HG03280 (cell line): Measurements from ENCODE around the gene FTO.

Source experiments
- ATAC-seq: cut with Tn5 transposase; IDR thresholded peaks from one replicate; pipeline ENCODE4 v1.9.1; 2021; ENCODE audit warnings: mild to moderate bottlenecking, moderate library complexity; ENCODE audit not compliant: unreplicated experiment

The FTO gene

DNA sequence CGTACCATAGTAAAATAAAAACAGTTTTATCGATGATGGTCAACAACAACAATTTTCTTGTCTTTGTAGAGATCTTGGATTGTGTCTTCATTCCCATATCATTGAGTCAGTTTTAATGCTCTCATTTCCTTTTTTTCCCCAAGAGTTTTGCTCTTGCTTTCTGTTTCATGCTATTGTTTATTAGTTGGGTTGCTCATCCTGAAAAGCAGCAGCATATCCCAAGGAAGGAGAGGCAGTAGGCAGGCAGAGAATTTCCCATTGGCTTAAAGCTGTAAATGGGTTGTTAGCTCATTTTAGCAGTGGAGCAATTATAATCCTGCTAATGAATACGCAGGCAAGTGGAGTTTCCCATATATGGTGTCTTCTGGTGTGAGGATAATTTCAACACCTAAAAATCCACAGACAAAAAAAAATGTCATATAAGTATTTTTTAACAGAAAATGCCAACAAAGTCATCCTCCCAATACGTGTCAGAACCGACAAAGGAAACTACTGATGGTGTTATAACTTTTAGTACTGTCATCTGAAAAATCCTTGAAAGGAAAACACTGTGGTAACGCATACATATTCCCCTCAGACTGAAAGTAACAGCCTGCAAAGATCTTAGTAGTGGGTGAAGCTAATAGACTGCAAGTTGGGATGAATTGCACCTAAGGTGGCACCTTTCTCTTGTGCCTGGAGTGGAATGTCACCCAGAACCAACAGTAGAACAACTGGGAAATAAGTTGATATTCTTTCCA is 218.3 kb downstream of the FTO start:
- ATAC-seq = no peak

DNA sequence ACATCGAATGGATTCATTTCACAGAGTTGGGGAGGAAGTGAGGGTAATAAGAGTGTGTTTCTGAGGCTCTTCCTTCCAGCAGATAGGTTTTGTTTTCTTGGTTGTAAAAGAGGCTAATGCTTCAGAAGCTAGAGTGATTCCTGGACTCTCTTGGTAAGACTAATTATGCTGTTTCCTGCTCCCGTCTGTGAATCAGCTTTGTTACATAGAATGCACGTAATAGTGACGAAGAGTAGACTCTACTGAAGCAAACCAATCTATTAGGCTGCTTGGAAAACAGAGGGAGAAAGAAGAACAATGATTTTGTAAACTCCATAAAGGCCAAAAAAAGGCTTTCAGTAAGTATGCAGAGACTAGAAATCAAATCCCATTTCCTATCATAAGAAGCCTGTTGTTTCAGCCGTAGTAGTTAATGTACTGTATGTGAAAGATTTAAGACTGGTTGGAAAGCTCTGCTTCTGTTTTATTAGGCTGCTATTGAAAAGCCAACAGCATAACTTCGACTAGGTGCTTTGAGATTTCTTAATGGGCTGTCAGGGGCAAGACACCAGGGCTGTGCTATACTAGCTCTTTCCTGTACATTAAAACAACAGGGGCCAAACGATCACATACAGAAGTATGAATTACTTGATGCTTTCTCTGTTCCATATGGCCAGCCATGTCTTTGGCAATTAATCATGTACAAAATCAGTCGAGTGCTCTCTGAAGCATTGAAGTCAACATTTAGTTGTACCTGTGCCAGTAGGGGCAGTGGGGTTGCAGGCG is 219.0 kb downstream of the FTO start:
- no peak for ATAC-seq

DNA sequence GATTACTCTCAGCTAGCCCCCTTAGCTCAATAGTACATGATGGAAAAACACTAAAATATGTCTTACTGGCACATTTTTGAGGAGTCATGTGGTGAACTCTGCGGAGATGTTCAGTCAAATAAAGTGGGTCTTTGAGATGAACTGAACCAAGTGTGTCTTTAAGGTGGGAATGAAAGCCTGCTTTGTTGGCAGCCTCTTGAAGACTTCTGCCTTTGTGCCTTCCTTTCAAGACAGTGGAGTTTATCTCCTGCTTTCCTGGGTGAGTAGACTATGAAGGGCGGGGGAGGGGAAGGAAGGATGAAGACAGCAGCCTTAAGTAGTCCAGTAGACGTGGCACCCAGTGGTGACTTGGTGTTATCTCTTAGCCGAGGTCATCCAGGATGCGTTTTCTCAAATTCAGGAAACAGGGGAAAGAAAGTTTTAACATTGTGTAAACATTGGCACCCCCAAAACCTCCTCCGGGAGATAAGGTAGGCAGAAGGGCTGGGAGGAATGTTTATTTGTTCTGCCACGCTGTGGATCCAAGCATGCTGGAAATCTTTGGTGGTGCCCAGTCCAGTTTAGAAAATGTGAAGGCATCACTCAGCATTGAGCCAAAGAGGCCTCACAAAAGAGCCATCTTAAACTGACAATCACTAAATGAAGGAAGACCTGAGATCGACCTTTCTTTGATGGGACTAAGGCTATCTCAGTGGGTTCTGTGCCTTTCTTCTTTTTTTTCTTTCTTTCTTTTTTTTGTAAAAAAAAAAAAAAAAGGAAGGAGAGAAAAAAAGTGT is 220.6 kb downstream of the FTO start:
- ATAC-seq = no peak

DNA sequence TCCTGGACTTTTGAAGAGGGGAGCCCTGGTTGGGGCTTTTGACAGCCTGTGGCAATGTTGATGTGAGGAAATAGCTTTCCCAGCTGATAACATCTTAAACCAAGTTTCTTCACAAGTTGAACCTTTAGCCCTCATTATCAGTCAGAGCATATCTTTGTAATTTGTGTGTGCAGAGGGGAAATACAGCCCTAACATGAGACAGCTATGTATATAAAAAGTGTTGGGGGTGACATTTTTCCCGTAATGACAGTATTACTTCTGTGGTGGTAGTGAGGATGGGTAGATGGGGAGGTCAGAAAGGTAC is 221.1 kb downstream of the FTO start:
- ATAC-seq = no peak

DNA sequence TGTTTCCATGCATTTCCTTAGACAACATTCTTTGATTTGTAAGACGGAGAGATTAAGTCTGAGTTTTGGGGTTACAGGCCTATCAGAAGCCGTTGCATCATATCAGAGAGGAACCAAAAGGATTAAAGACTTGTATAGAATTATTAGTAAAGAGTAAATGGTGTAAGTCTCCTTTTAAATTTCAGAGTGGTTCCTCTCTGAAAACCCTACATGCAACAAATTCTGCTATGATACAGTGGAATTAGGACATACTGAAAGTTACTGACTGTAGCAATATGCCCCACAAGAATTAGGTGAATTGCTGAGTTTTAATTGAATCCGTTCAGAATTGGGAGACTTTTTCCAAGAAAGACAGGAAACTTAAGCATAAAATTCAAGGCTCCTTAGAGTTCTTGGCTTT is 221.6 kb downstream of the FTO start:
- no peak for ATAC-seq

DNA sequence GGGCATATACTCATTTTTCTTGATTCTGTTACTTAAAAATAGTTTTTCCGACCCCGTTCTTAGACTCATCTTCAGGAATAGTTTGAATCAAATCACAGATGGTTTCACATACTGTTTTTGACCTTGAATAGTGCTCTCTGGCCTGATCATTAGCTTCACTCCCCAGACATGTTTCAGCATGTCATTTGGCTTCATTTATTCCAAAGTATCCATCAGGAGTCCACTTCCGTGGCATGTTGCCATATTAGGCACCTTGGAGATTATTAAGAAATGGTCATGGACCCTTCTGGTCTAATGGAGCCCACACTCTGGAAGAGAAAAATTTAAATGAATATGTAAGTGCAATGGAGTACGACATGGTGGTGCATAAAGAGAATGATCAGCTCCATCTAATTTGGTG is 222.3 kb downstream of the FTO start:
- ATAC-seq = no peak

DNA sequence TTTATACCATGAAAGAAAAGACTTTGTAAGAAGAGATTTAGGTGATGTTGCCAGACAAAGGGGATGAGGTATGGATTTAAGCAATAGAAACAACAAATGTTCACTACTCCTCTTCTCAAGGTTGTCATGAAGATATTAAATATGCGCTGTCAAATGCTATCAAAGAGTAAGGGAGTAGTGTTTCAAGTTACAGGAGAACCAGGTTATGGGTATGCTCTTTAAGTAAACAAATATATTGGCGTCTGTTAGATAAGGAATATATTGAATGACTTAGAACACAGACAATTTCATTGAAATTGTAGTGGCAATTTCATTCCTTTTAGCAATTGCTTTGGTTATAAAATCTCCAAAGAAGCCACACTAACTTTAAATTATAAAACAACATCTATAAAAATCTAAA is 229.0 kb downstream of the FTO start:
- ATAC-seq = no peak

DNA sequence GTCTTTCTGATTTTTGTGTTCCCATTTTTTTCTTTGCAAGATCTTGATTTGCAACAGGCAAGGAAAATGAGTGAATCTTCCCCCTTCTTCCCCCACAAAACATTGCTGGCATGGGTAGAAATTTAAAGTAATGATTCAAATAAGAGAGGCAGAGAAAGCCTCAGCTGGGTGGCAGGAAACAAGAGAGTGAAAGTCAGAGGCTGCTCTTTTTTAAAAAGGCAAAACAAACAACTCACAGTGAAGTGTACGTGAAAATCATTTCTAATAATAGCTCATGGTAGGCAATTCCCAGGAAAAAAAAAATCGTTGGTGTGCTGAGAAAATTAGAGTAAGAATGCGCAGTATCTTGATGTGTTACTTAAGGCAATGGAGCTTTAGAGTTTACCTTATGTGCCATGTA is 229.5 kb downstream of the FTO start:
- ATAC-seq = no peak

DNA sequence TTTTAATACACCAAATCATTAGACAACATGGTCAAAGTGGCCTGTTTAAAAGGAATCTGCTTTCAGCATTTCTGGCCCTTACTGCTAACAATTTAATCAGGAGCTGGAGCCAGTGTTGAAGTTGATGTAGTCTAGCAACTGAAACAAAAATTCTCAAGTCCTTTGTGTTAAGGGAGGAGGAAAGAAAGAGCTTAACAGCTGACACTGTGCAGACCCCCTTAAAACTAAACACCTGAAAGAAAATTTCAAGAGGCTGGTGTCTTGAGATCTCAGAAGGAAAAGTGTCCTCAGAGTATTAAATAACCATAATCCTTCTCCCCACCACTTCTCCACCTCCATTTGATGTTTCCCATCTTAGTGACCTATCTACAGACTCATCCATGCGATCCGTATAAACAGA is 232.1 kb downstream of the FTO start:
- no peak for ATAC-seq

DNA sequence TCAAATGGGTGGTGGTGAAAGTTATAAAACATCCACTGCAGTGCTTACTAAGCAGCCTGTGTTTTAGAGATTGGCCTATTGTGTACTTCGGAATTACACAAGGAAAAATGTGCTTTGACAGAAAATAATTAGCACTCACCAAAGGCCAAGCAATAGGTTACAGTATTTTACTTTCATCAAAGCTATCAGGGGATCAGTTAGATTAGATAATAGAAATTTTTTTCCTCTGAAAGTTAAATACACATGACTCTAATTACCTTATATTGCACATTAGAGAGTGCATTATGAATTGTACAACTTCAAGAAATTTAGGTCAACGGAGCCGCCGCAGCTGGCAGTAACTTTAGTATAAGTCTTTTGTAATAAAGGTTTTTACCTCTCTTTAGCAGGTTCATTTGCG is 232.6 kb downstream of the FTO start:
- ATAC-seq = no peak

DNA sequence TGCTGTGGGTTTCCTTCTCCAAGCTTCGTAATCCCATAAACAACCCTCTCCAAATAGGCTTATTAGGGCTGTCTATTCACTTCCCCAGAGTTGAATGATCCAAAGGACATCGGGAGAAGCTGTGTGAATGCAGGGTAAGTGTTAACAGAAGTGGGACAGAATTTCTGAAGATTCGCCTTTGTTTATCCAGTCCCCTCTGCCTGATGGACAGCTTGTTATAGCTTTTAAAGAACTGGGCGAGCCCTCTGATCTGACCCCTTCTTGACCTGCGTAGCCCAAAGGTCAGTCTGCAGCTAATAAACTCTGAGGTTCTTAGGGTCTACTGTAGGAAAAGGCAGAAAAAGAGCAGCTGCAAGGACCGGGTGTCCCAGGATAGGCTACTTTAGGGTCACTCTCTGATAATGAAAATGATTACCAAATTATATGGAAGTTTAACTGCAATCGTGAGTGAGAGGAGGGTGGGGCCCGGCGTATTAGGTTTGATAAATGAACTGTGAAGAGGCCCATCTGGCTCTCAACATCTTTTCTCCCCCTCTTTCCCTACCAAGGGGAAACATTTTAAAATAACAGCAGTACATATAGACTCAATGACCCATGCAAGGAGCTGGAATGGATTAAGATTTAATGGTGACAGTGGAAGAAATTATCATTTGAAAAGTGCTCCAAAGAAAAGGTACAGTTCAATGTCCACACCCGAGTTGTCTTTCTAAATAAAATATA is 233.4 kb downstream of the FTO start:
- no peak for ATAC-seq

DNA sequence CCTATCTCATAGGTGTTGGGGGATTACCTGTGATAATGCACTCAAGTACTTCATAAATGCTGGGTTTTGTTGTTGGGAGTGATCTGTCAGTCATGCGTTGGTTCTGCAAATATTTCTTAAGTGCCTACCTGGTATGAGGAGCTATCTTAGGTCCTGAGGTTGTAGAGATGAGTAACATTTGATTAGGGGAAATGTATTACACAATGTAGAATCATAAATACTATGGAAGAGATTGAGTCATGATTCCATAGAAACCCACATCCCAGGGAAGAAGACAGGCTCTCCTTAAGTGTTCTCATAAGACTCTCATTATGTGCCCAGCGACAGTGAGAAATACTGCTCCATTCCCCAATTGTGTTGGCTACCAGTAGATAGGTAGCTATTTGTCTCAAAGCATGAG is 240.1 kb downstream of the FTO start:
- no peak for ATAC-seq

DNA sequence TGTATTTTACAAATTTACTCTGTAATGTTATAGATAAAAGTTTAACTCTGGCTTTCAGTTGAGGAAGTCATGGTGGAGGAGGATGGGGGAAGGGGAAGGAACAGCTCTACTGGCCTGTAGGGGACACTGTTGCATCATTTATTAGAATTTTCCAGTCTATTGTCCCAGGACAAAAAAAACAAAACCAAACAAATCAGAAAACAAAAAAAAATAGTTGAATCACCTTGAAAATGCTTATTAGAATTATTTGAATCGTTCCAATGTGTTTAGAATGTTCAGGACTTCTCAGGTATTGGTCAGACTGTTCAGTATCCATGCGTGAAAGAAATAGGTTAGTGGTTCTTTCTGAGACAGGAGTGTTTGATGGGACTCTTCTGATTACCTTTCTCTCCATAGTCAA is 242.0 kb downstream of the FTO start:
- ATAC-seq = no peak

DNA sequence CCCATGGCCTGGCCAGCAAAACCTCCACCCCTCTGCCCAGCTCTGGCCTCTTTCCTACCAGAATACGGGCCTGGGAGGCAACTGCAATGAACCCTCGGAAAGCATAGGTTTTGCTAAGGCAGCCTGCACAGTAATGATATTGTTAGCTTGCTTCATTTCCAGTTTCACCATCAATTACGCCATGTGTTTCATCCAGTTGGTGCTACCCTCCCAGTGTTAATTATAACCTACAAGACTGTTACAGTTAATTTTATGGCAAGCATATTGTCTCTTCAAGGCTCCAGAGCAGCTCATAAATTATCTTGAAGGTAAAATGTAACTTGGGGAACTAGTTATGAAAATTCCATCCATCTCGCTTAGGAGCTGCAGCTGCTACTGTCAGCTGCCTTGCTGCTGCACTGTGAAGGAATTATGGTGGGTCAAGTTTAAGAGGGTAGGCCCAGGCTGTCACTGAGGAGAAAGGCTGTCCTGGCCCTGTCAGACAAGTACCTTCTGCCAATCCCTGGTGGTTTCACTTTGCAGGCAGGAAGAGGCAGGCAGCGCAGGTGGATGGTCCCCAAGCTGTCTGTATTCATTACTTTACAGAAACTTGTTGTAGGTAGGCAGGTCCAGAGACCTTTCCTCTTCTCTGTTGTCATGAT is 242.9 kb downstream of the FTO start:
- no peak for ATAC-seq

DNA sequence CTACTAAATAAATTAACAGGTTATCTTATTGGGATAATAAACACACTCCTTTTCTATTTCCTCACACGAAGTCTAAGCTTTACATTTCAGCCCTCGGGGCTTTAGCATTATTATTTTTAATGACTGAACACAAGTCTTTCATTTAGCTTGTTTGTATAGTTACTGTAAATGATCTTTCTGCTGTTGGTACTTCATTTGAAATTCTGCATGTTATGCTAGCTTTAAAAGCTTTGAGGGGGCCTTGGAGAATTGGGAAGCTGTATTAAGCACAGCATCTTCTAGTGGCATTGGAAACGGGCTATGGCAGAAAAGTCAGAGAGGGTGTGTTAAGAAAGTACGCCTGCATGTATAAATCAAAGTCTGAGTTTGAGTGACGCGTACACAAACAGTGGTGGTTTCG is 243.7 kb downstream of the FTO start:
- no peak for ATAC-seq

DNA sequence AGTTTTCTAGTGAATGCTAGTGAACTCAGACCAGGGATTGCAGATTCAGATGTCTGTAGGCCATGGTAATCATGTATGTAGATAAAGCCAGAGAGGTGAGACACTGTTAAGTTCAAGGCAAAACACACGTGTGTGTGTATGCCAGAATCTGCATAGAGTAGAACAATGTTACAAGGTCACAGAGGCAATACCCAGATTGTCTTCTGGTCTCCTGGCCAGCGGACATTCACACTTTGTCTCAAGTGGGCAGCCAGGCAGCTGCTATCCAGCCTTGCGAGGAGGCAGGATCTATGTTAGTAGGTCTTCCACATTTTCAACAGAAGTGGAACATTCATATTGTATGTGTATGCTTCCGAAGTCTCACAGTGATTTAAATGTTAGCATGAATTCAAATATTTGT is 244.4 kb downstream of the FTO start:
- no peak for ATAC-seq

DNA sequence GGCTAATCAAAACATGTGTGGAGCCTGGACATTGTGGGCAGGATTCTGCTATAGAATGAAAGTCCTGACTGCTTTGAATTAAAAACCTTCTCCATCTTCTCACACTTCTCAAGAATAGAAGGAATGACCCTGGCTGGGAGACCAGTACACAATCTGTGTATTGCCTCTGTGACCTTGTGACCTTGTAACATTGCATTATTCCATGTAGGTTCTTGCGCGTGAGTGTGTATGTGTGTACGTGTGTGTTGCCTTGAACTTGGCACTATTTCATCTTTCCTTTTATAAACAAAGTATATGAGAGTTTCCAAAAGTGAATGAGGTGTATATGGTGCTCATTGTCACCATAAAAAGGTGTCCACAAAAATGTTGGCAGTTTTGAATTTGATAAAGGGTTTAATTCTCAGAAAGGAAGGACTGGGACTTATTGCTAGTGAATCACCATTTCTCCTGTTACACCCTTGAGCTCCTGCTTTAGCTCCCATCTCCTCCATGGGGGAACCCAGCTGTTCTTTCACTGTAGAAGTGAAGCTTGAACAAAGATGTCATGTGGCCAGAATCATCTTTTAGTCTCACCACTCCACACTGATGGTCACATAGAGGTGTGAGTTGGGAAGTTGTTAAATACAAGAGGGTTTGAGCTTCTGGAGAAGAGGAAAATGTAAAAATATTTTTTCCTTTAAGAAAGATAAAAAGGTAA is 244.9 kb downstream of the FTO start:
- ATAC-seq = no peak

DNA sequence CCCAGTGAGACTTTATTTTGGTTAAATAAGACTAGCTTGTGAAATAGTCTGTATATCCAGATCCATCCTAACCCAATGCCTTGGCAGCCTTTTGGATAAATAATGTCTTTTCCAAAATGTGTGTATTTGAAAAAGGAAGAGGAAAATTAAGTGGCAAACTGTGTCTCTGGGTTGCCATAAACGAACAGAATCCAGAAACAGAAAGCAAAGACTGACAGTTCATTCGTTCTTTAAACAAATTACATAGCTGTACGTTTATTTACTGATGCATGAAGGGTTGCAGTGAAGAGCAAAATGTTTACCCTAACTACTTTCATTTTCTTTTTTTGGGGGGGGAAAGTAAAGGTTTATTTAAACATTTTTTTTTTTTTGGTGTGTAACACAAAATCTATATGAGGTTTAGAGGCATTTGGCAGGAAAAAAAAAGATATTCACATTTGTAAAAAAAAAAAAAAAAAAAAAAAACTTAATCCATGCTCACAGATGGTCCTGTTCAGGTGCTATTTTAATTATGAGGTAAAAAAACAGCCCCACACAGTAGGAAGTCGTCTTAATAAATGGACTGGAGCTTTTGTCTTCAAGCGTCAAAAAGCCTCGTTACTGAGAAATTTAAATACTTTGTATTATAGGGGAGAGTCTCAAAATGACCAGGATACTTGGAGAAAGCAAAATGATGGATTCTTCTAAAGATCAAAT is 245.9 kb downstream of the FTO start:
- ATAC-seq = no peak

DNA sequence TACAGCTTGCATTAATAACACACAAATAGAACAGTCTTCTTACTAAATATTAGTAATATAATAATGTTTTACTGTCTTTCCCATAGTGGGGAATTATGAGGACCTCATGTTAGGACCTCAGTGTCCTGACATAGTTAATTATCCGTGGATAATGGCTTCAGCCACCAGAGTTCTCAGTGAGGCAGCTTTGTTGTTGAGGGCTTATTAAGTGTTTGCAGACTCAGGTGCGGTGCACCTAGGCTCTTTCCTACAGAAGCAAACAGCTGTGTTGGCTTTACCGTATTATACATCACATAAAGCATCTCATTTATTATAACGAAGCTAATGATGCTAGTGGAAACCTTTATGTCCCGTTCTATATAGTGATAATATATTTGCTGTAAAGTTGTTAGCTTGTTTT is 246.7 kb downstream of the FTO start:
- no peak for ATAC-seq
